Left ventricle myocardium superior (tissue), 1 donor: Measurements from ENCODE around the gene ZNF544. TPM values are rescaled to one million over a fixed set of nuclear protein-coding genes. Genes with fewer than 3 reads are reported as not detected.
A peak's percentile ranks its signal among the peaks of the same experiment; 100 is the strongest.
"Not testable (repeated sequence)": the region's sequence is repeated elsewhere in the genome, so short reads cannot be mapped to it uniquely, and the experiment has no call there.

Source experiments
- ATAC-seq: fragments of 200-7000 bp; cut with Tn5 transposase; one replicate; pipeline ENCODE4 v1.9.1; 2020; ENCODE audit warnings: mild to moderate bottlenecking, moderate library complexity
- DNase-seq: peaks from one replicate; pipeline ENCODE4 v3.0.0-alpha.2; 2020
- intact Hi-C: fragments of 100-400 bp; cut with micrococcal nuclease; formaldehyde crosslinking; loops from one replicate; pipeline ENCODE4 v1.11.0; 2022
- total RNA-seq: library from RNA; stranded (reverse); fragmentation: NEBNext Ultra II Directional; extraction: Animal tissue kit (Norgen Biotek cat#: 25700); gene quantifications from one replicate; pipeline ENCODE4 v1.2.1, GENCODE V29; 2021
- donor health status: DM: no; HTN: yes; CAD: no; lungs with severe emphysema.

ZNF544 gene
- total RNA-seq, 1 donor from 2014 or later, result 24.6 TPM

GRCh38 chr19:58294743-58295374 is 66.1 kb downstream of the ZNF544 start:
- DNase-seq, result no peak
- ATAC-seq, result no peak
- intact Hi-C loops, result no loop called here

DNA sequence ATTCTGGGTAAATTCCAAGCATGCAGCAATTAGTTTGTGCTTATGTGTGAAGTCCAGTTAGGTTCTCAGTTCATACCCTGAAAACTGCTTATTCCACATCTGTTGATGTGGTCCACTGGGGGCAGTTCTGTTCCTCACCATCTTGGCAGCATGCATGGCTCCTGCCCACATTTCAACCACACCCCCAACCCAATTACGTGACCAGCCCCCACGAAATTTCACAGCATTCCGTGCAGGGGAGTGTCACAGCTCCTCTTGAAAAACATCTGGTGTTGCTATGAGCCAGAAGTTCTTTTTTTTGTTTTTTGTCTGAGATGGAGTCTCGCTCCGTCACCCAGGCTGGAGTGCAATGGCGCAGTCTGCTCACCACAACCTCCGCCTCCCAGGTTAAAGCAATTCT is 67.4 kb downstream of the ZNF544 start:
- no peak for ATAC-seq

GRCh38 chr19:58300620-58301019 is 71.9 kb downstream of the ZNF544 start:
- no peak for ATAC-seq
- no peak for DNase-seq
- intact Hi-C loops, result no loop called here

More for the DNA sequence above, 67.4 kb downstream of the ZNF544 start:
- no peak for DNase-seq
- intact Hi-C loops, result no loop called here

DNA sequence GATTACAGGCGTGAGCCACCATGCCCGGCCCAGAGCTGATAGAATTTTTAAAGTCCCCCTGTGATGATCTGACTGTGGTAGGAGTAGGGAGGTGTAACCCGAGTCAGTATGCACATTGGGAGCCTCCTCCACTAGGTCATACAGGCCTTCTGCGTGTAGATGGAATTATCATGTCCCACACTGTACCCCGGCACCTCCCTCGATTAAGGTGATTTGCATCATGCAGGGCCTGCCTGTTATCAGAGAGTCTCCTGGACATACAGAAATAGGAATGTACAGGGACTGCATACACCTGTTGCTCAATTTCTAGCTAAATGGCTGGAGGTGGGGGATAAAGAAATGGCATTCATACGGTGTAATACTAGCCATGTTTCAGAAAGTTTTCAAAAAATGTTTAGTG is 75.5 kb downstream of the ZNF544 start:
- no peak for ATAC-seq
- intact Hi-C loops, result no loop called here

DNA sequence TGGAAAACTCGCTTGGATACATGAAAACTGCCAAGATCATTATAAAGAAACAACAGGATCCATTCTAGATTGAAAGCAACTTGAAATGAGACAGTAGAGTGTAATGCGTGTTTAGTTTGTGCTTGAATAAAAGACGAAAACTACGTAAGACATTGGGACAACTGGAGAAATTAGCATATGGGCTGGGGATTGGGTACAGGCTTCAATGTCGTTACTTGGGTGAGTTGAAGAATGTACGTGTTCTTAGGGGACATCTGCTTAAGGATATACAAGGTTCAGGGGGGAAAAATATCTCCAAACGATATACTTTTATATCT is 76.0 kb downstream of the ZNF544 start:
- intact Hi-C loops, result no loop called here
- DNase-seq (no peak), ATAC-seq (peak; percentile 17)

More for the DNA sequence above, 75.5 kb downstream of the ZNF544 start:
- DNase-seq, result no peak

GRCh38 chr19:58305065-58305931 is 76.6 kb downstream of the ZNF544 start, which contains the start of gene ERVK3-1:
ERVK3-1 (plus strand) TSS chr19:58305377; CDS start chr19:58312169, 6,792 bp downstream.
- peak; percentile 100 for ATAC-seq
- DNase-seq, result peak; percentile 98
- intact Hi-C loops, result no loop called here

- no peak for DNase-seq
- no peak for ATAC-seq
- intact Hi-C loops, result no loop called here
These were observed 77.2 kb downstream of the ZNF544 start for GRCh38 chr19:58305932-58306323.

- DNase-seq (no peak), ATAC-seq (no peak)
- intact Hi-C loops, result no loop called here
These were observed 79.0 kb downstream of the ZNF544 start for GRCh38 chr19:58307736-58308135.

- ATAC-seq (peak; percentile 56), DNase-seq (peak; percentile 65)
- intact Hi-C loops, result not testable (repeated sequence)
These were observed 82.0 kb downstream of the ZNF544 start for GRCh38 chr19:58310685-58311084.

GRCh38 chr19:58311345-58311865 is 82.7 kb downstream of the ZNF544 start:
- intact Hi-C loops, result no loop called here
- no peak for DNase-seq
- no peak for ATAC-seq

Other genes starting within 250 kb of the ZNF544 start
- 14.1 TPM for gene ZNF606, start 226.1 kb upstream of the ZNF544 start, total RNA-seq
- not detected for gene ZSCAN1, start 194.9 kb upstream of the ZNF544 start, total RNA-seq
- 4.1 TPM for gene ZNF135, start 169.6 kb upstream of the ZNF544 start, total RNA-seq
- gene ZSCAN18, start 130.7 kb upstream of the ZNF544 start, total RNA-seq, result 73.4 TPM
- 7.3 TPM for gene ZNF329, start 78.1 kb upstream of the ZNF544 start, total RNA-seq
- 18.6 TPM for gene ZNF274, start 45.9 kb upstream of the ZNF544 start, total RNA-seq
- gene ZNF8, start 50.0 kb downstream of the ZNF544 start, total RNA-seq, result 4.8 TPM
- 18.4 TPM for gene ERVK3-1, start 76.5 kb downstream of the ZNF544 start, total RNA-seq
- gene ZSCAN22, start 98.1 kb downstream of the ZNF544 start, total RNA-seq, result 1.5 TPM
- gene A1BG, start 124.6 kb downstream of the ZNF544 start, total RNA-seq, result 5.7 TPM
- gene ZNF497, start 133.8 kb downstream of the ZNF544 start, total RNA-seq, result 0.55 TPM
- gene ZNF837, start 152.1 kb downstream of the ZNF544 start, total RNA-seq, result 0.37 TPM
- gene RPS5, start 158.4 kb downstream of the ZNF544 start, total RNA-seq, result 483 TPM
- not detected for gene RNF225, start 166.7 kb downstream of the ZNF544 start, total RNA-seq
- 17.8 TPM for gene ZNF584, start 179.7 kb downstream of the ZNF544 start, total RNA-seq
- 5.6 TPM for gene ZNF132, start 211.2 kb downstream of the ZNF544 start, total RNA-seq
- 3.7 TPM for gene ZNF324B, start 222.7 kb downstream of the ZNF544 start, total RNA-seq
- 5.0 TPM for gene ZNF324, start 238.2 kb downstream of the ZNF544 start, total RNA-seq
- gene ZNF446, start 247.4 kb downstream of the ZNF544 start, total RNA-seq, result 4.6 TPM